CD14-positive monocyte (primary cell): ENCODE data around the gene FOXP1. TPM values are rescaled to one million over a fixed set of nuclear protein-coding genes. Genes with fewer than 3 reads are reported as not detected.

Experiments
- DNase-seq, 3 donors: peaks; one replicate each; pipeline ENCODE4 v3.0.0-alpha.2; 2011 to 2022
- H2AFZ ChIP-seq: 2 replicates; pipeline ENCODE4 v1.6.0; 2012; ENCODE audit warnings: mild to moderate bottlenecking, low read depth, low read length, inconsistent platforms; ENCODE audit not compliant: insufficient read depth, poor library complexity, severe bottlenecking
- H3K27ac ChIP-seq, 2 donors: 1 replicate in 1 of 2; 2 replicates in 1 of 2; pipeline ENCODE4 v1.5.1; 2012 to 2013; ENCODE audit warnings: low read length in 2 of 2, control low read depth in 1 of 2, inconsistent platforms in 1 of 2, low read depth in 1 of 2, mild to moderate bottlenecking in 1 of 2
- H3K27me3 ChIP-seq, 2 donors: one replicate each; pipeline versions ENCODE4 v1.6.0 to v1.6.1; 2011 to 2013; ENCODE audit warnings: low read length in 2 of 2; ENCODE audit not compliant: control insufficient read depth in 2 of 2, insufficient read depth in 2 of 2
- H3K36me3 ChIP-seq, 2 donors: replicated peaks in 1 of 2; 1 replicate in 1 of 2; 2 replicates in 1 of 2; pipeline versions ENCODE4 v1.5.1 to v1.6.1; 2012 to 2013; ENCODE audit warnings: low read length in 2 of 2, control low read depth in 1 of 2, inconsistent platforms in 1 of 2, mild to moderate bottlenecking in 1 of 2; ENCODE audit not compliant: insufficient read depth in 2 of 2, control insufficient read depth in 1 of 2
- H3K4me1 ChIP-seq, 2 donors: 1 replicate in 1 of 2; 2 replicates in 1 of 2; pipeline versions ENCODE4 v1.5.1 to v1.6.1; 2012 to 2013; ENCODE audit warnings: low read length in 2 of 2, control low read depth in 1 of 2, inconsistent platforms in 1 of 2, mild to moderate bottlenecking in 1 of 2, moderate library complexity in 1 of 2; ENCODE audit not compliant: insufficient read depth in 2 of 2, control insufficient read depth in 1 of 2
- H3K4me2 ChIP-seq: replicated peaks from 2 replicates; pipeline ENCODE3; 2012; ENCODE audit warnings: low read length, moderate library complexity, mild to moderate bottlenecking; ENCODE audit not compliant: poor library complexity, severe bottlenecking; ENCODE audit errors: extremely low read depth
- H3K4me3 ChIP-seq, 3 experiments: fragments of 200-600 bp in 1 of 3; sonication (generic) in 1 of 3; replicated peaks in 1 of 3; 1 replicate in 2 of 3; 2 replicates in 1 of 3; pipeline ENCODE4 v1.5.1; 2011 to 2013; ENCODE audit warnings: low read length in 3 of 3, mild to moderate bottlenecking in 3 of 3, control low read depth in 2 of 3, low read depth in 2 of 3, inconsistent platforms in 1 of 3, moderate library complexity in 1 of 3
- H3K79me2 ChIP-seq: 2 replicates; pipeline ENCODE4 v1.6.0; 2012; ENCODE audit warnings: mild to moderate bottlenecking, control low read depth, inconsistent platforms, low read length, moderate library complexity; ENCODE audit not compliant: insufficient read depth
- H3K9ac ChIP-seq: 2 replicates; pipeline ENCODE4 v1.6.0; 2017; ENCODE audit warnings: low read length, mild to moderate bottlenecking; ENCODE audit not compliant: insufficient read depth, poor library complexity, severe bottlenecking
- H3K9me3 ChIP-seq, 2 donors: replicated peaks in 1 of 2; 1 replicate in 1 of 2; 2 replicates in 1 of 2; pipeline versions ENCODE4 v1.5.1 to v1.6.1; 2012 to 2013; ENCODE audit warnings: low read length in 2 of 2, control low read depth in 1 of 2; ENCODE audit not compliant: control insufficient read depth in 1 of 2, insufficient read depth in 1 of 2
- H4K20me1 ChIP-seq: 2 replicates; pipeline ENCODE4 v1.6.0; 2012; ENCODE audit warnings: mild to moderate bottlenecking, low read length, control low read depth, moderate library complexity; ENCODE audit not compliant: insufficient read depth
- H3K27ac Mint-ChIP-seq, 7 donors: one replicate each; pipeline ENCODE4 v1.8.0; 2020; ENCODE audit warnings: mild to moderate bottlenecking in 7 of 7, mixed read lengths in 7 of 7, moderate library complexity in 6 of 7, inconsistent platforms in 2 of 7
- H3K27me3 Mint-ChIP-seq, 3 donors: one replicate each; pipeline ENCODE4 v1.8.0; 2021 to 2022; ENCODE audit warnings: low read depth in 3 of 3, mild to moderate bottlenecking in 3 of 3, mixed read lengths in 3 of 3, moderate library complexity in 3 of 3, inconsistent platforms in 1 of 3
- H3K36me3 Mint-ChIP-seq, 2 donors: one replicate each; pipeline ENCODE4 v1.8.0; 2020; ENCODE audit warnings: mixed read lengths in 2 of 2, inconsistent platforms in 1 of 2, mild to moderate bottlenecking in 1 of 2
- H3K4me1 Mint-ChIP-seq: one replicate; pipeline ENCODE4 v1.8.0; 2020; ENCODE audit warnings: mild to moderate bottlenecking, mixed read lengths
- H3K4me3 Mint-ChIP-seq, 2 donors: one replicate each; pipeline ENCODE4 v1.8.0; 2020; ENCODE audit warnings: mild to moderate bottlenecking in 2 of 2, mixed read lengths in 2 of 2, moderate library complexity in 1 of 2
- H3K9me3 Mint-ChIP-seq, 7 donors: one replicate each; pipeline ENCODE4 v1.8.0; 2020 to 2022; ENCODE audit warnings: mixed read lengths in 7 of 7, mild to moderate bottlenecking in 6 of 7, moderate library complexity in 6 of 7, inconsistent platforms in 2 of 7
- WGBS: methylation state at CpG from one replicate; pipeline ENCODE4 v1.1.5; 2013; ENCODE audit warnings: missing lambda C conversion rate; ENCODE audit not compliant: insufficient coverage; 5-methylcytosine and 5-hydroxymethylcytosine counted together
- intact Hi-C, 2 donors: fragments of 100-400 bp; cut with micrococcal nuclease; formaldehyde crosslinking; loops; one replicate each; pipeline versions ENCODE4 v1.15.0 to v1.15.1; 2023
- polyA plus RNA-seq, 3 donors: library from polyadenylated mRNA; depleted of rRNA in 1 of 3; unstranded in 2 of 3; stranded (reverse) in 1 of 3; fragments of 300-500 nt in 2 of 3; fragments of >200 nt in 1 of 3; fragmentation: Illumina TruSeq in 2 of 3; gene quantifications; 1 replicate in 2 of 3; 2 replicates in 1 of 3; pipeline ENCODE4 v1.2.3, GENCODE V29; 2012 to 2021
- TF ChIP-seq, protein P1 (sequence below): fragments of 200-600 bp; IDR thresholded peaks from one replicate; pipeline ENCODE4 v1.8.0; 2022; ENCODE audit warnings: antibody characterized with exemption, mild to moderate bottlenecking

The FOXP1 gene
- polyA plus RNA-seq, 3 donors = 25.7 to 42.6 (median 27.8) TPM

DNA sequence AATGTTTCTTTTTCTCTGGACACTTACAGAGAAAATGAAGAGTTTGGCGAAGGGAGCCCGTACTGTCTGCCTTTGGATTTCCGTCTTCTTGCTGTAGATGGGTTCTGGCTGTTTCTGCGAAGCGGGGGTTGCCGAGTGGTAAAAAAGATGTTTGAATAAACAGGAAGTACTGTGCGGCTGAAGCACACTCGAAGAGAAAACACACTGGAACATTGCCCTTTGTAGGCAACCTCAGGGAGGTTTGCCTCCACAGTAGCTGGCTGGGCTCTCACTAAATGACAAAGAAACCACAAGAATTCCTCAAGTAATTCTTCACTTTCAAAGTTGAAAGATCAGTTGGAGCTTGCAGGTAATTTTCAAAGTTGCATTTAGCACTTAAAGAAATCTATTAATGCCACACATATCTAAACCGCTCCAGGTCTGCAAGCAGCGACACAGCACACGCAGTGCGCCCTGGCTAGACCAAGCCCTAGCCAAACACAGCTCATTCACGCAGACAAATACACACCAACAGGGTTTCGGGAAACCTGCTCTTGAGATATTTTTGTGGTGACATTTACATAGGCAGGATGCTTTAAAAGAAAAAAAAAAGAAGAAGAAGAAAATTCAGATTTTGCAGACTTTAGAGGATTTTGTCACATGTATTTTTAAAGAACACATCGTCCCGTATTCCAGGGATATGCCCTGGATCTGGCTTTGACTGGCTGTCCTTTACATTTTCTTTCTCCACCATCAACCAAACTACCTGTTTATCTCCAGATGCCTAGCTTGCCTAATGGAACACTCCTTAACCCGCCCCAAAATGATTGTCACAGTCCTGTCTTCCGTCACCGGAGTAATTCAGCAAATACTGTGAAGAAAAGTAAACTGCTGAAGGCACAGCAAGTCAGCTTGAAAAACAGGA is 452.8 kb downstream of the FOXP1 start:
- peak overlapping the region in 6 of 7 donors; percentile 43 to 77 (median 66) for H3K27ac Mint-ChIP-seq
- intact Hi-C loops = no loop called here
- peak; percentile 38 to 60 (median 50) for DNase-seq
- H3K4me1 Mint-ChIP-seq = peaks cover 39% of the 10 kb centered on the region
- H3K27me3 ChIP-seq = no peaks in the 10 kb centered on the region
- H3K36me3 ChIP-seq = peaks cover 0 to 4% of the 10 kb centered on the region in 2 donors
- TF ChIP-seq, protein P1, sequence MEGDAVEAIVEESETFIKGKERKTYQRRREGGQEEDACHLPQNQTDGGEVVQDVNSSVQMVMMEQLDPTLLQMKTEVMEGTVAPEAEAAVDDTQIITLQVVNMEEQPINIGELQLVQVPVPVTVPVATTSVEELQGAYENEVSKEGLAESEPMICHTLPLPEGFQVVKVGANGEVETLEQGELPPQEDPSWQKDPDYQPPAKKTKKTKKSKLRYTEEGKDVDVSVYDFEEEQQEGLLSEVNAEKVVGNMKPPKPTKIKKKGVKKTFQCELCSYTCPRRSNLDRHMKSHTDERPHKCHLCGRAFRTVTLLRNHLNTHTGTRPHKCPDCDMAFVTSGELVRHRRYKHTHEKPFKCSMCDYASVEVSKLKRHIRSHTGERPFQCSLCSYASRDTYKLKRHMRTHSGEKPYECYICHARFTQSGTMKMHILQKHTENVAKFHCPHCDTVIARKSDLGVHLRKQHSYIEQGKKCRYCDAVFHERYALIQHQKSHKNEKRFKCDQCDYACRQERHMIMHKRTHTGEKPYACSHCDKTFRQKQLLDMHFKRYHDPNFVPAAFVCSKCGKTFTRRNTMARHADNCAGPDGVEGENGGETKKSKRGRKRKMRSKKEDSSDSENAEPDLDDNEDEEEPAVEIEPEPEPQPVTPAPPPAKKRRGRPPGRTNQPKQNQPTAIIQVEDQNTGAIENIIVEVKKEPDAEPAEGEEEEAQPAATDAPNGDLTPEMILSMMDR = no peak
- peaks cover 62% of the 10 kb centered on the region for H4K20me1 ChIP-seq
- peak overlapping the region; percentile 23 for H3K9ac ChIP-seq
- H3K27me3 Mint-ChIP-seq = no peaks in the 10 kb centered on the region
- H2AFZ ChIP-seq = peak overlapping the region; percentile 51
- peaks cover 7 to 9% of the 10 kb centered on the region in 2 donors for H3K36me3 Mint-ChIP-seq
- H3K27ac ChIP-seq = peak overlapping the region in 1 of 2 donors; percentile 52
- H3K4me1 ChIP-seq = peaks cover 20 to 22% of the 10 kb centered on the region in 2 donors
- peak overlapping the region; percentile 32 to 74 (median 71) for H3K4me3 ChIP-seq
- no peaks in the 10 kb centered on the region for H3K9me3 ChIP-seq
- peak overlapping the region; percentile 79 for H3K4me2 ChIP-seq
- peaks cover 12% of the 10 kb centered on the region for H3K79me2 ChIP-seq
- no peaks in the 10 kb centered on the region for H3K9me3 Mint-ChIP-seq
- WGBS = 6% methylated on average over 11 of the region's 19 CpGs
- peak overlapping the region; percentile 76 to 88 for H3K4me3 Mint-ChIP-seq

DNA sequence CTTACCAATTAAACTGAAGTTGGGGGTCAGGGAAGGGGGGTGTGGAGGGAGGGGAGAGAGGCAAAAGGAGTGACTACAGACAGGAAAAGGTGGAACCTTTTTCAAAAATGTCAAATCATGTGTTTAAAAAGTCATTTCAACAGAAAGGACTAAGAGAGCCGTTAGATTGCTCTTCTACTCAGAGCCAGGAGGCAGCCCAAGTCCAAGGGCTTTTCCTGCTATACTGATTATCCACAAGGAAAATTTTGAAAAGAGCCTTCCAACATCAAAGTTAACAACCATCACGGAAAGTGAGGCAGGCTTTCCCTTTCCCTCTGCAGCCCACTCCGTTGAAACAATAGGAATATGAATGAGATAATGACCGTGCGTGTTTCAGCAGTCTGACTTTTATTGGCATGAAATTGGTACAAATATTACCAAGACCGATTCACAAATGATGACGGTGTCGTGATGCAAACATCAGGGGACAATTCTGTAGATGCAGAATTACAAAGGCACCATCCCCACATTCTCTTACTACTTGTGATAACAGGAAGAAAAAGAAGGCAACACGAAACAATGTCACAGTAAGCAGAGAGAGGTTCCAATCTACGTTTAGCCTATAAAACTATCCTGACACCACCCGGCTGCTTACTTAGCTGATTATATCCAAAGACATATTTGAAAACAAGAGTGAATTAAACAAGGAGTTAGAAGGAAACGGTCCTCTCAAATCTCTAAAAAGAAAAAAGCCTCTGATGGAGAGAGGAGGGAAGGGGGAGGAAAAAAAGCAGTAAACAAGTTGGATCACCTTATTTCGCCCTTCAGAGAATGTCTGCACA is 453.7 kb downstream of the FOXP1 start:
- H3K4me3 ChIP-seq = peak overlapping the region; percentile 32 to 74 (median 71)
- H3K36me3 Mint-ChIP-seq = peaks cover 7 to 9% of the 10 kb centered on the region in 2 donors
- peak overlapping the region; percentile 79 for H3K4me2 ChIP-seq
- H3K27me3 ChIP-seq = no peaks in the 10 kb centered on the region
- TF ChIP-seq, protein P1 = no peak
- peak overlapping the region in 6 of 7 donors; percentile 5 to 77 (median 53) for H3K27ac Mint-ChIP-seq
- peaks cover 20 to 22% of the 10 kb centered on the region in 2 donors for H3K4me1 ChIP-seq
- H2AFZ ChIP-seq = peak overlapping the region; percentile 51
- no peaks in the 10 kb centered on the region for H3K27me3 Mint-ChIP-seq
- H3K4me1 Mint-ChIP-seq = peaks cover 38% of the 10 kb centered on the region
- H3K79me2 ChIP-seq = peaks cover 12% of the 10 kb centered on the region
- 10% methylated on average over 2 of the region's 13 CpGs for WGBS
- intact Hi-C loops = no loop called here
- peak in 1 of 3 donors; percentile 3 for DNase-seq
- H3K4me3 Mint-ChIP-seq = peak overlapping the region; percentile 76 to 88
- peaks cover 0 to 4% of the 10 kb centered on the region in 2 donors for H3K36me3 ChIP-seq
- no peaks in the 10 kb centered on the region for H3K9me3 ChIP-seq
- H4K20me1 ChIP-seq = peaks cover 66% of the 10 kb centered on the region
- H3K9me3 Mint-ChIP-seq = no peaks in the 10 kb centered on the region
- H3K27ac ChIP-seq = peak overlapping the region in 1 of 2 donors; percentile 52
- peak overlapping the region; percentile 23 for H3K9ac ChIP-seq
